Breast epithelium (tissue), 4 donors: Measurements from ENCODE around the gene MS4A4E. TPM values are rescaled to one million over a fixed set of nuclear protein-coding genes. Genes with fewer than 3 reads are reported as not detected.

Experiments
- DNase-seq, 2 donors: peaks; one replicate each; pipeline ENCODE4 v3.0.0-alpha.2; 2019; ENCODE audit warnings: low spot score in 2 of 2
- H3K27ac ChIP-seq, 2 donors: fragments of 200-600 bp; sonication (generic) in 1 of 2; one replicate each; pipeline ENCODE4 v1.5.1; 2016 to 2019; ENCODE audit warnings: mild to moderate bottlenecking in 1 of 2
- H3K27me3 ChIP-seq, 2 donors: fragments of 200-600 bp; sonication (generic) in 1 of 2; one replicate each; pipeline versions ENCODE4 v1.5.1 to v1.6.0; 2017 to 2019; ENCODE audit warnings: control low read depth in 1 of 2, mild to moderate bottlenecking in 1 of 2
- H3K36me3 ChIP-seq: fragments of 200-600 bp; one replicate; pipeline ENCODE4 v1.5.1; 2019
- H3K4me1 ChIP-seq, 2 donors: fragments of 200-600 bp; sonication (generic); one replicate each; pipeline ENCODE4 v1.5.1; 2016 to 2019; ENCODE audit warnings: control low read depth in 1 of 2
- H3K4me3 ChIP-seq, 3 donors: fragments of 200-600 bp; sonication (generic); 1 replicate in 2 of 3; 2 replicates in 1 of 3; pipeline ENCODE4 v1.5.1; 2016 to 2019; ENCODE audit warnings: mild to moderate bottlenecking in 3 of 3, moderate library complexity in 2 of 3
- H3K9me3 ChIP-seq, 2 donors: fragments of 200-600 bp; sonication (generic) in 1 of 2; one replicate each; pipeline ENCODE4 v1.5.1; 2016 to 2019; ENCODE audit warnings: control low read depth in 1 of 2
- CTCF ChIP-seq, 3 donors: fragments of 450-650 bp; IDR thresholded peaks; one replicate each; pipeline ENCODE4 v1.5.1; 2016 to 2017; ENCODE audit warnings: antibody characterized with exemption in 3 of 3, mild to moderate bottlenecking in 3 of 3, moderate library complexity in 3 of 3
- POLR2A ChIP-seq: fragments of 450-650 bp; IDR thresholded peaks from one replicate; pipeline ENCODE4 v1.6.1; 2016; ENCODE audit warnings: antibody characterized with exemption, mild to moderate bottlenecking, moderate library complexity
- POLR2AphosphoS5 ChIP-seq, 3 donors: sonication (generic); formaldehyde crosslinking; IDR thresholded peaks; one replicate each; pipeline ENCODE4 v1.6.1; 2017; ENCODE audit warnings: antibody characterized with exemption in 3 of 3
- intact Hi-C: fragments of 100-400 bp; cut with DNase I; formaldehyde crosslinking; loops from one replicate; pipeline ENCODE4 v1.15.1; 2023; ENCODE audit warnings: low total_unique reads
- total RNA-seq, 3 donors: library from RNA; depleted of rRNA; stranded (reverse); fragments of >200 nt; gene quantifications; one replicate each; pipeline ENCODE4 v1.1.0, GENCODE V29; 2016

MS4A4E gene
- total RNA-seq, 3 donors from 2014 or later, result 0.66 to 14.9 (median 1.5) TPM

- TF ChIP-seq POLR2AphosphoS5 (IDR thresholded peaks at IDR 0.05), result no peak
- TF ChIP-seq POLR2A, result no peak
- no peak for TF ChIP-seq CTCF (IDR thresholded peaks at IDR 0.05)
- intact Hi-C loops, result no loop called here
These were observed 77.4 kb downstream of the MS4A4E start for GRCh38 chr11:60165538-60165937.

DNA sequence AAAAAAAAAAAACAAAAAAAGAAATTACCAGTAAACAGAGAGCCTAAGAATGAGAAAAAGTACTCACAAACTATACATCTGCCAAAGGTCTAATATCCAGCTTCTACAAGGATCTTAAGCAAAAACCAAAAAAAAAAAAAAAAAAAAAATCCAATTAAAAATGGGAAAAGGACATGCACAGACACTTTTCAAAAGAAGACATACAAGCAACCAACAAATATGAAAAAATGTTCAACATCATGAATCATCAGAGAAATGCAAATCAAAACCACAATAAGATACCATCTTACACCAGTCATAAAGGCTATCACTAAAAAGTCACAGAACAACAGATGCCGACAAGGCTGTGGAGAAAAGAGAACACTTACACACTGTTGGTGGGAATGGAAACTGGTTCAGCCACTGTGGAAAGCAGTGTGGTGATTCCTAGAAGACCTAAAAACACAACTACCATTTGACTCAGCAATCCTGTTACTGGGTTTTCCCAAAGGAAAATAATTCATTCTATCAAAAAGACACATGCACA is 78.3 kb downstream of the MS4A4E start:
- peaks cover 0 to 20% of the 10 kb centered on the region in 2 donors for H3K9me3 ChIP-seq
- intact Hi-C loops, result no loop called here
- no peak overlapping the region for H3K4me3 ChIP-seq
- H3K4me1 ChIP-seq, result no peaks in the 10 kb centered on the region
- H3K27ac ChIP-seq, result no peak overlapping the region
- no peak for TF ChIP-seq POLR2AphosphoS5 (IDR thresholded peaks at IDR 0.05)
- TF ChIP-seq POLR2A, result no peak
- TF ChIP-seq CTCF (IDR thresholded peaks at IDR 0.05), result no peak
- H3K27me3 ChIP-seq, result no peaks in the 10 kb centered on the region
- no peaks in the 10 kb centered on the region for H3K36me3 ChIP-seq
- DNase-seq, result no peak

More at GRCh38 chr11:60165538-60165937, 77.4 kb downstream of the MS4A4E start:
- peaks cover 0 to 22% of the 10 kb centered on the region in 2 donors for H3K9me3 ChIP-seq
- H3K36me3 ChIP-seq, result no peaks in the 10 kb centered on the region
- no peak overlapping the region for H3K4me3 ChIP-seq
- H3K4me1 ChIP-seq, result no peaks in the 10 kb centered on the region
- no peaks in the 10 kb centered on the region for H3K27me3 ChIP-seq
- H3K27ac ChIP-seq, result no peak overlapping the region
- no peak for DNase-seq

DNA sequence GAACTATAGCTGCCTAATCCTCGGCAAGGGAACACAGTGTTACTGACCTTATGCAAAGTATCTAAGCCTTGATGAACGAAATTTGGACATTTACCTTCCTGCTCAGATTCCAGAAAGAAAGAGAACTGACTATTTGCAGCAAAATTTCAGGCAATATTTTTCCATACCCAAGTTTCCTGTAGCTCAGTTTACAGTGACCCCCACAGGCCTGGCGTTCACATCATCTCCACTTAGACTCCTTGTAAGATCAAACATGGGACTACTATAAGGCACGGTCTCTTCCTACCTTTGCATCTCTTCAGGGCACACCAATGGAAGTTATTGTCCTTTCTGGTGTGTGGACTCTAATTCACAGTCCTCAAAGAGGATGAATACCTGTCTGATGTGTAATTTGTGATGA is 81.2 kb downstream of the MS4A4E start:
- no peak for DNase-seq
- no peak overlapping the region for H3K27ac ChIP-seq
- no peaks in the 10 kb centered on the region for H3K27me3 ChIP-seq
- no peak overlapping the region for H3K4me3 ChIP-seq
- no peak for TF ChIP-seq POLR2AphosphoS5 (IDR thresholded peaks at IDR 0.05)
- TF ChIP-seq CTCF (IDR thresholded peaks at IDR 0.05), result no peak
- TF ChIP-seq POLR2A, result no peak
- intact Hi-C loops, result no loop called here
- H3K4me1 ChIP-seq, result no peaks in the 10 kb centered on the region
- H3K36me3 ChIP-seq, result no peaks in the 10 kb centered on the region
- no peaks in the 10 kb centered on the region for H3K9me3 ChIP-seq

- TF ChIP-seq POLR2A (no peak), POLR2AphosphoS5 (IDR thresholded peaks at IDR 0.05) (no peak), CTCF (IDR thresholded peaks at IDR 0.05) (no peak)
- Histone ChIP-seq H3K36me3 (no peaks in the 10 kb centered on the region), H3K4me1 (no peaks in the 10 kb centered on the region), H3K4me3 (no peak overlapping the region), H3K27me3 (no peaks in the 10 kb centered on the region), H3K9me3 (no peaks in the 10 kb centered on the region), H3K27ac (no peak overlapping the region)
- intact Hi-C loops, result no loop called here
- DNase-seq, result no peak
These were observed 81.8 kb downstream of the MS4A4E start for GRCh38 chr11:60161107-60161506.

- TF ChIP-seq POLR2AphosphoS5 (IDR thresholded peaks at IDR 0.05), result no peak
- no peak for TF ChIP-seq POLR2A
- no peak for TF ChIP-seq CTCF (IDR thresholded peaks at IDR 0.05)
- Histone ChIP-seq H3K9me3 (no peaks in the 10 kb centered on the region), H3K36me3 (no peaks in the 10 kb centered on the region), H3K4me3 (no peak overlapping the region), H3K4me1 (no peaks in the 10 kb centered on the region), H3K27me3 (no peaks in the 10 kb centered on the region), H3K27ac (no peak overlapping the region)
- no peak for DNase-seq
- intact Hi-C loops, result no loop called here
These were observed 83.1 kb downstream of the MS4A4E start for GRCh38 chr11:60159868-60160267.
